Measurements from ENCODE around the gene SUSD3.

The SUSD3 gene

GRCh38 chr9:93071464-93071863 lies 13.0 kb downstream of the SUSD3 start:
- Histone ChIP-seq H3K9ac (ENCODE audit: low read depth, low read length) (no peak overlapping the region), H3K9me3 (ENCODE audit: insufficient read depth, low read length, severe bottlenecking) (no peaks in the 10 kb centered on the region), H3K27me3 (ENCODE audit: insufficient read depth, low read length, poor library complexity) (no peaks in the 10 kb centered on the region), H3K4me1 (ENCODE audit: insufficient read depth, low read length) (peaks cover 10% of the 10 kb centered on the region), H4K20me1 (ENCODE audit: insufficient read depth, low read length) (no peaks in the 10 kb centered on the region), H3K4me2 (ENCODE audit: insufficient read depth, low read length) (no peak overlapping the region), H3K36me3 (ENCODE audit: insufficient read depth, low read length) (no peaks in the 10 kb centered on the region), H3K79me2 (ENCODE audit: insufficient read depth, low read length) (no peaks in the 10 kb centered on the region), H2AFZ (ENCODE audit: low read depth, low read length) (no peak overlapping the region), H3K27ac (ENCODE audit: low read length) (no peak overlapping the region), H3K4me3 (ENCODE audit: low read depth in 1 of 2, low read length in 2 of 2) (no peak overlapping the region)
- ATAC-seq (ENCODE audit: insufficient read depth, low read depth) = peak; percentile 55; the same call in 1 of the 3 replicates
- peak; percentile 35 for DNase-seq
- TF ChIP-seq CTCF (IDR thresholded peaks at IDR 0.05; ENCODE audit: borderline replicate concordance, extremely low read depth, low read length, poor library complexity, severe bottlenecking) = no peak
- TF ChIP-seq EZH2 (IDR thresholded peaks at IDR 0.05; ENCODE audit: borderline replicate concordance, low read depth, low read length, severe bottlenecking) = no peak

GRCh38 chr9:93072383-93072795 lies 13.9 kb downstream of the SUSD3 start:
- no peak overlapping the region for H2AFZ ChIP-seq (ENCODE audit: low read depth, low read length)
- H3K79me2 ChIP-seq (ENCODE audit: insufficient read depth, low read length) = no peaks in the 10 kb centered on the region
- H3K36me3 ChIP-seq (ENCODE audit: insufficient read depth, low read length) = no peaks in the 10 kb centered on the region
- no peaks in the 10 kb centered on the region for H3K9me3 ChIP-seq (ENCODE audit: insufficient read depth, low read length, severe bottlenecking)
- H3K4me1 ChIP-seq (ENCODE audit: insufficient read depth, low read length) = peaks cover 10% of the 10 kb centered on the region
- H3K4me3 ChIP-seq (ENCODE audit: low read depth in 1 of 2, low read length in 2 of 2) = no peak overlapping the region
- DNase-seq = peak; percentile 52
- no peak overlapping the region for H3K4me2 ChIP-seq (ENCODE audit: insufficient read depth, low read length)
- TF ChIP-seq CTCF (IDR thresholded peaks at IDR 0.05; ENCODE audit: borderline replicate concordance, extremely low read depth, low read length, poor library complexity, severe bottlenecking) (no peak), EZH2 (IDR thresholded peaks at IDR 0.05; ENCODE audit: borderline replicate concordance, low read depth, low read length, severe bottlenecking) (no peak)
- peak; percentile 66; the same call in 1 of the 3 replicates for ATAC-seq (ENCODE audit: insufficient read depth, low read depth)
- no peak overlapping the region for H3K27ac ChIP-seq (ENCODE audit: low read length)
- no peaks in the 10 kb centered on the region for H3K27me3 ChIP-seq (ENCODE audit: insufficient read depth, low read length, poor library complexity)
- no peak overlapping the region for H3K9ac ChIP-seq (ENCODE audit: low read depth, low read length)
- H4K20me1 ChIP-seq (ENCODE audit: insufficient read depth, low read length) = no peaks in the 10 kb centered on the region

GRCh38 chr9:93076101-93076791 lies 17.7 kb downstream of the SUSD3 start:
- no peak overlapping the region for H3K9ac ChIP-seq (ENCODE audit: low read depth, low read length)
- no peak overlapping the region for H3K4me3 ChIP-seq (ENCODE audit: low read depth in 1 of 2, low read length in 2 of 2)
- DNase-seq (no peak), ATAC-seq (ENCODE audit: insufficient read depth, low read depth) (no peak)
- H3K4me2 ChIP-seq (ENCODE audit: insufficient read depth, low read length) = no peak overlapping the region
- peaks cover 10% of the 10 kb centered on the region for H3K4me1 ChIP-seq (ENCODE audit: insufficient read depth, low read length)
- TF ChIP-seq CTCF (IDR thresholded peaks at IDR 0.05; ENCODE audit: borderline replicate concordance, extremely low read depth, low read length, poor library complexity, severe bottlenecking) (no peak), EZH2 (IDR thresholded peaks at IDR 0.05; ENCODE audit: borderline replicate concordance, low read depth, low read length, severe bottlenecking) (no peak)
- H3K9me3 ChIP-seq (ENCODE audit: insufficient read depth, low read length, severe bottlenecking) = no peaks in the 10 kb centered on the region
- no peaks in the 10 kb centered on the region for H3K27me3 ChIP-seq (ENCODE audit: insufficient read depth, low read length, poor library complexity)
- no peaks in the 10 kb centered on the region for H4K20me1 ChIP-seq (ENCODE audit: insufficient read depth, low read length)
- no peaks in the 10 kb centered on the region for H3K79me2 ChIP-seq (ENCODE audit: insufficient read depth, low read length)
- no peaks in the 10 kb centered on the region for H3K36me3 ChIP-seq (ENCODE audit: insufficient read depth, low read length)
- H2AFZ ChIP-seq (ENCODE audit: low read depth, low read length) = no peak overlapping the region
- no peak overlapping the region for H3K27ac ChIP-seq (ENCODE audit: low read length)
